Activated T-helper 1 cell treated with anti-CD3 and anti-CD28 coated beads, Interleukin-12 subunit alpha, Interleukin-12 subunit beta, Interleukin-2, Interleukin-4 antibody, amounts not matched to agents 30 ng/mL and 10 ng/mL and 1 ng/mL, durations not matched to agents 14 hours and 24 hours and 36 hours (primary cell): Measurements from ENCODE around the gene COBLL1. TPM values are rescaled to one million over a fixed set of nuclear protein-coding genes. Genes with fewer than 3 reads are reported as not detected.

ENCODE experiments used
- DNase-seq: peaks from one replicate; pipeline ENCODE4 v3.0.0; 2021; ENCODE audit warnings: low spot score
- H3K27ac Mint-ChIP-seq: one replicate; pipeline ENCODE4 v1.8.0; 2021; ENCODE audit warnings: mild to moderate bottlenecking, mixed read lengths
- H3K27me3 Mint-ChIP-seq: one replicate; pipeline ENCODE4 v1.8.0; 2022; ENCODE audit warnings: mild to moderate bottlenecking, moderate library complexity, mixed read lengths; ENCODE audit not compliant: insufficient read depth
- H3K36me3 Mint-ChIP-seq: one replicate; pipeline ENCODE4 v1.8.0; 2021; ENCODE audit warnings: low read depth, mixed read lengths
- H3K4me1 Mint-ChIP-seq: one replicate; pipeline ENCODE4 v1.8.0; 2021; ENCODE audit warnings: low read depth, mixed read lengths
- H3K4me3 Mint-ChIP-seq: one replicate; pipeline ENCODE4 v1.8.0; 2021; ENCODE audit warnings: mild to moderate bottlenecking, moderate library complexity, mixed read lengths
- H3K9me3 Mint-ChIP-seq: one replicate; pipeline ENCODE4 v1.8.0; 2021; ENCODE audit warnings: mixed read lengths
- intact Hi-C: fragments of 100-400 bp; cut with micrococcal nuclease; formaldehyde crosslinking; loops from one replicate; pipeline ENCODE4 v1.15.1; 2024
- total RNA-seq: library from RNA; stranded (reverse); gene quantifications from 2 replicates; pipeline ENCODE4 v1.2.3, GENCODE V29; 2022

The COBLL1 gene
- total RNA-seq, 1 donor from 2014 or later, result not detected

GRCh38 chr2:164786787-164787186 lies 54.8 kb downstream of the COBLL1 start:
- Mint-ChIP-seq H3K4me3 (no peak overlapping the region), H3K36me3 (no peaks in the 10 kb centered on the region), H3K4me1 (no peaks in the 10 kb centered on the region), H3K27ac (no peak overlapping the region), H3K27me3 (no peaks in the 10 kb centered on the region), H3K9me3 (no peaks in the 10 kb centered on the region)
- intact Hi-C loops, result no loop called here
- no peak for DNase-seq

GRCh38 chr2:164785457-164785856 lies 56.2 kb downstream of the COBLL1 start:
- H3K9me3 Mint-ChIP-seq, result no peaks in the 10 kb centered on the region
- intact Hi-C loops, result no loop called here
- H3K36me3 Mint-ChIP-seq, result no peaks in the 10 kb centered on the region

GRCh38 chr2:164784376-164784775 lies 57.2 kb downstream of the COBLL1 start:
- Mint-ChIP-seq H3K27me3 (no peaks in the 10 kb centered on the region), H3K4me1 (no peaks in the 10 kb centered on the region), H3K36me3 (no peaks in the 10 kb centered on the region), H3K9me3 (no peaks in the 10 kb centered on the region), H3K4me3 (no peak overlapping the region), H3K27ac (no peak overlapping the region)
- no peak for DNase-seq
- intact Hi-C loops, result no loop called here

More at GRCh38 chr2:164785457-164785856, 56.2 kb downstream of the COBLL1 start:
- Mint-ChIP-seq H3K27ac (no peak overlapping the region), H3K4me3 (no peak overlapping the region), H3K27me3 (no peaks in the 10 kb centered on the region), H3K4me1 (no peaks in the 10 kb centered on the region)
- no peak for DNase-seq

- no peak for DNase-seq
- intact Hi-C loops, result no loop called here
- no peaks in the 10 kb centered on the region for H3K4me1 Mint-ChIP-seq
- no peaks in the 10 kb centered on the region for H3K36me3 Mint-ChIP-seq
- H3K9me3 Mint-ChIP-seq, result no peaks in the 10 kb centered on the region
- no peaks in the 10 kb centered on the region for H3K27me3 Mint-ChIP-seq
- no peak overlapping the region for H3K27ac Mint-ChIP-seq
- no peak overlapping the region for H3K4me3 Mint-ChIP-seq
These were observed 59.3 kb downstream of the COBLL1 start for GRCh38 chr2:164782323-164782722.

- Mint-ChIP-seq H3K4me3 (no peak overlapping the region), H3K27me3 (no peaks in the 10 kb centered on the region), H3K36me3 (no peaks in the 10 kb centered on the region), H3K4me1 (no peaks in the 10 kb centered on the region), H3K27ac (no peak overlapping the region), H3K9me3 (no peaks in the 10 kb centered on the region)
- no peak for DNase-seq
- intact Hi-C loops, result no loop called here
These were observed 60.2 kb downstream of the COBLL1 start for GRCh38 chr2:164781394-164781793.

GRCh38 chr2:164780611-164781178 lies 60.9 kb downstream of the COBLL1 start:
- no peaks in the 10 kb centered on the region for H3K9me3 Mint-ChIP-seq
- no peak overlapping the region for H3K4me3 Mint-ChIP-seq
- no peaks in the 10 kb centered on the region for H3K27me3 Mint-ChIP-seq
- no peak for DNase-seq
- no peaks in the 10 kb centered on the region for H3K4me1 Mint-ChIP-seq
- no peaks in the 10 kb centered on the region for H3K36me3 Mint-ChIP-seq
- no peak overlapping the region for H3K27ac Mint-ChIP-seq
- intact Hi-C loops, result no loop called here

- intact Hi-C loops, result no loop called here
- Mint-ChIP-seq H3K4me3 (no peak overlapping the region), H3K9me3 (no peaks in the 10 kb centered on the region), H3K27ac (no peak overlapping the region), H3K27me3 (no peaks in the 10 kb centered on the region), H3K36me3 (no peaks in the 10 kb centered on the region), H3K4me1 (no peaks in the 10 kb centered on the region)
- no peak for DNase-seq
These were observed 62.1 kb downstream of the COBLL1 start for GRCh38 chr2:164779383-164780057.

- no peak overlapping the region for H3K4me3 Mint-ChIP-seq
- H3K4me1 Mint-ChIP-seq, result no peaks in the 10 kb centered on the region
- H3K36me3 Mint-ChIP-seq, result no peaks in the 10 kb centered on the region
- H3K27ac Mint-ChIP-seq, result no peak overlapping the region
- no peak for DNase-seq
- intact Hi-C loops, result no loop called here
- H3K9me3 Mint-ChIP-seq, result no peaks in the 10 kb centered on the region
- no peaks in the 10 kb centered on the region for H3K27me3 Mint-ChIP-seq
These were observed 62.9 kb downstream of the COBLL1 start for GRCh38 chr2:164778723-164779122.

GRCh38 chr2:164777847-164778461 lies 63.7 kb downstream of the COBLL1 start:
- H3K9me3 Mint-ChIP-seq, result no peaks in the 10 kb centered on the region
- DNase-seq, result no peak
- intact Hi-C loops, result no loop called here
- H3K4me3 Mint-ChIP-seq, result no peak overlapping the region
- no peak overlapping the region for H3K27ac Mint-ChIP-seq
- no peaks in the 10 kb centered on the region for H3K27me3 Mint-ChIP-seq
- no peaks in the 10 kb centered on the region for H3K4me1 Mint-ChIP-seq
- no peaks in the 10 kb centered on the region for H3K36me3 Mint-ChIP-seq

- Mint-ChIP-seq H3K9me3 (no peaks in the 10 kb centered on the region), H3K36me3 (no peaks in the 10 kb centered on the region), H3K4me3 (no peak overlapping the region), H3K27me3 (no peaks in the 10 kb centered on the region), H3K27ac (no peak overlapping the region), H3K4me1 (no peaks in the 10 kb centered on the region)
- intact Hi-C loops, result no loop called here
- no peak for DNase-seq
These were observed 68.0 kb downstream of the COBLL1 start for GRCh38 chr2:164773635-164774034.

GRCh38 chr2:164773091-164773490 lies 68.5 kb downstream of the COBLL1 start:
- H3K4me1 Mint-ChIP-seq, result no peaks in the 10 kb centered on the region
- H3K9me3 Mint-ChIP-seq, result no peaks in the 10 kb centered on the region
- no peak overlapping the region for H3K27ac Mint-ChIP-seq
- DNase-seq, result no peak
- H3K4me3 Mint-ChIP-seq, result no peak overlapping the region
- no peaks in the 10 kb centered on the region for H3K27me3 Mint-ChIP-seq
- intact Hi-C loops, result no loop called here
- H3K36me3 Mint-ChIP-seq, result no peaks in the 10 kb centered on the region

GRCh38 chr2:164771897-164772296 lies 69.7 kb downstream of the COBLL1 start:
- DNase-seq, result no peak
- intact Hi-C loops, result no loop called here
- Mint-ChIP-seq H3K27me3 (no peaks in the 10 kb centered on the region), H3K36me3 (no peaks in the 10 kb centered on the region), H3K4me1 (no peaks in the 10 kb centered on the region), H3K9me3 (no peaks in the 10 kb centered on the region), H3K4me3 (no peak overlapping the region), H3K27ac (no peak overlapping the region)

GRCh38 chr2:164770421-164770916 lies 71.2 kb downstream of the COBLL1 start:
- no peak for DNase-seq
- H3K4me1 Mint-ChIP-seq, result no peaks in the 10 kb centered on the region
- H3K4me3 Mint-ChIP-seq, result no peak overlapping the region
- no peaks in the 10 kb centered on the region for H3K36me3 Mint-ChIP-seq
- H3K27me3 Mint-ChIP-seq, result no peaks in the 10 kb centered on the region
- no peak overlapping the region for H3K27ac Mint-ChIP-seq
- no peaks in the 10 kb centered on the region for H3K9me3 Mint-ChIP-seq
- intact Hi-C loops, result no loop called here
